ENCODE measurements around the gene BHMT2.

The BHMT2 gene

GRCh38 chr5:79091064-79091463 is 21.5 kb downstream of the BHMT2 start:
- DNase-seq = no peak
- Mint-ChIP-seq H3K9me3 (no peaks in the 10 kb centered on the region), H3K4me1 (no peaks in the 10 kb centered on the region), H3K27me3 (no peaks in the 10 kb centered on the region), H3K27ac (no peak overlapping the region), H3K4me3 (no peak overlapping the region)
- no peak for ATAC-seq

- Mint-ChIP-seq H3K27ac (no peak overlapping the region), H3K4me3 (no peak overlapping the region), H3K27me3 (peaks cover 2% of the 10 kb centered on the region), H3K9me3 (no peaks in the 10 kb centered on the region), H3K4me1 (no peaks in the 10 kb centered on the region)
- ATAC-seq (no peak), DNase-seq (no peak)
These were observed 24.2 kb downstream of the BHMT2 start for GRCh38 chr5:79093762-79094161.

- Mint-ChIP-seq H3K4me3 (no peak overlapping the region), H3K9me3 (peaks cover 0 to 5% of the 10 kb centered on the region in 2 donors), H3K4me1 (no peaks in the 10 kb centered on the region), H3K27ac (no peak overlapping the region), H3K27me3 (peaks cover 59% of the 10 kb centered on the region)
- ATAC-seq (no peak), DNase-seq (no peak)
These were observed 36.3 kb downstream of the BHMT2 start for GRCh38 chr5:79105868-79106267.

DNA sequence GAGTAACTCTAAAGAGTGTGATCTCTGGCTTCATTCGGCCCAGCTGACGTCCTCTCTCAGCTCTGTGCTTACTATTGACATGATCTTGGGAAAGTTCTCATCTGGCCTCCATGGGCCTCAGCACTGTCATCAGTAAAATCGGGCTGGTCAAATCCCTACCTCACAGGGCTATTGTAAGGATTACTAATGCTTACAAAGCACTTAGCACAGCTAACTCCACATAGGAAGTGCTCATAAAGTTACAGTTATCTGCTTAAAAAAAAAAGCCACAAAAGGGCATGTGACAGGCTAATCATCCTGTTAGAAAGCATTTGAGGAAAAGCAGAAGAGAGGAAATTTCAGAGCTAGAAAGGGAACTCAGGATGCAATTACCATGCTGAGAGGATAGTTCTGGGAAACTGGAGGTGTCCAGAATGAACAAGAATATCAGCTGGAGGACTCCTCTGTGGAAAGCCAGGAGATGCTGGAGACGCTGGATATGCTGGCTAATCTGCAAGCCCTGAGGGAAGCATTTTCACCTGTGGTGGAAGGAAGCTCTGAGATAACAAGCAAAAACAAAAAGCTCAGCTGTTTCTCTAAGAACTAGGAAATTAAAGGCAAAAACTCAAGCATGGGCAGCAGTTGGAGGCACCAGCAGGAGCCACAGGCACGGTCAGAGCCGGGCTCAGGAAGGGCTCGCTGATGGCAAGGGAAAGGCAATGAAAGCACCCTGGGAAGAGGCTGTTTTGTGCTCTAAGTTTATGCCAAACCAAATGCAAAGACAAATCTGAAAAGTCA is 37.6 kb downstream of the BHMT2 start:
- DNase-seq (no peak), ATAC-seq (no peak)
- Mint-ChIP-seq H3K4me1 (peaks cover 8% of the 10 kb centered on the region), H3K9me3 (no peaks in the 10 kb centered on the region), H3K4me3 (no peak overlapping the region), H3K27ac (no peak overlapping the region), H3K27me3 (peaks cover 69% of the 10 kb centered on the region)

- Mint-ChIP-seq H3K9me3 (no peaks in the 10 kb centered on the region), H3K27ac (no peak overlapping the region), H3K27me3 (peaks cover 74% of the 10 kb centered on the region), H3K4me1 (peaks cover 10% of the 10 kb centered on the region), H3K4me3 (no peak overlapping the region)
- DNase-seq = no peak
- ATAC-seq = no peak
These were observed 38.5 kb downstream of the BHMT2 start for GRCh38 chr5:79108086-79108485.

GRCh38 chr5:79108792-79109191 is 39.2 kb downstream of the BHMT2 start:
- H3K4me1 Mint-ChIP-seq = peaks cover 10% of the 10 kb centered on the region
- ATAC-seq (no peak), DNase-seq (no peak)
- H3K27me3 Mint-ChIP-seq = peaks cover 76% of the 10 kb centered on the region
- no peak overlapping the region for H3K27ac Mint-ChIP-seq
- H3K9me3 Mint-ChIP-seq = no peaks in the 10 kb centered on the region
- no peak overlapping the region for H3K4me3 Mint-ChIP-seq

- Mint-ChIP-seq H3K9me3 (no peaks in the 10 kb centered on the region), H3K27ac (no peak overlapping the region), H3K4me3 (no peak overlapping the region), H3K27me3 (peaks cover 76% of the 10 kb centered on the region), H3K4me1 (peaks cover 10% of the 10 kb centered on the region)
- DNase-seq = peak in 1 of 2 donors; percentile 15
- ATAC-seq = peak; percentile 57
These were observed 40.2 kb downstream of the BHMT2 start for GRCh38 chr5:79109527-79110492.

DNA sequence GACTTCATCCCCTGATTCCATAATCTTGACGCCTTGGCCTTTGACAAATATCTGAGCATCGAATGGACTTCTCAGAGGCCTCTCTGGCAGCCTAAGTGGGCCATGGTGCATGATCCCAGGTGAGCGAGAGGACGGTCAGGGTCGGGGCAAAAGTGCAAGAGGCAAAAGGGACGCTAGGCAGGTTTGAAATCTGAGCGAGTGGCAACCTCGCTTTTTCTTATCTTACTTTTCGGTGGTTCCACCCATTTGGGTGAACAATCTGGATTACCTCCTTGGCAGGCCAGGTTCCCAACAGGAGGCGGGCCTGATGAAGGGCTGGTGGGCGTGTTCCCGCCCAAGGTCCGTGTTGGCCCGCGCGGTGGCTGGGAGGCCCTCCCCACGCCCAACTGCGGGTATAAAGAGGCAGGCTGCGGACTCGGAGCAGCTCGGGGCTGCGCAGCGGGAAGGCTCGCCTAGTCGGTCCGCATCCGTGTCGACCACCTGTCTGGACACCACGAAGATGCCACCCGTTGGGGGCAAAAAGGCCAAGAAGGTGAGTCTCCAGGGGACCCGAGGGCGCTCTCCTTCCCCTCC is 41.9 kb downstream of the BHMT2 start, which contains the start of gene BHMT:
Gene BHMT, plus strand, starts transcription at position 423 of the 573 bp plus-strand sequence. Its CDS starts 77 bp downstream, at position 500.
- Mint-ChIP-seq H3K9me3 (no peaks in the 10 kb centered on the region), H3K27me3 (peaks cover 64% of the 10 kb centered on the region), H3K4me3 (peak within 1 kb of the TSS in 1 of 2 donors; percentile 43), H3K4me1 (peaks cover 10% of the 10 kb centered on the region), H3K27ac (no peak within 1 kb of the TSS)
- ATAC-seq (no peak), DNase-seq (no peak)

GRCh38 chr5:79111960-79112702 is 42.6 kb downstream of the BHMT2 start:
- Mint-ChIP-seq H3K4me1 (peaks cover 10% of the 10 kb centered on the region), H3K27me3 (peaks cover 57% of the 10 kb centered on the region), H3K27ac (no peak overlapping the region), H3K4me3 (peak overlapping the region in 1 of 2 donors; percentile 43), H3K9me3 (no peaks in the 10 kb centered on the region)
- DNase-seq (no peak), ATAC-seq (peak; percentile 40)

DNA sequence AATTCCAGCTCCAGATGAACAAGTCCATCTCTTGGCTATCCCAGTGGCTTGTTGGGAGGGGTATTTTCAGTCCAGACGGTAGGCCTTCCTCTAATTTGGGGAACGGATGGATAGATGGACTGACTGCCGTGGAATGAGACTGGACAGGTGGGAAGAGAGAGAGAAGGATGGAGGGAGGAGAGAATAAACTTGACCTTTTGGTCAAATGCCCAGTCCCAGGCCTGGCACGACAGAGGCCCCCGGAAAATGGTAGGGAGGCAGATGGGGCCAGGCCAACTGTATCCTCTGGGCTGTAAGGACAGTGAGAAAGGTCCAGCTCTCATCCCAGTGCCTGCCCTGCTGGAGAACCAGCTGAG is 43.1 kb downstream of the BHMT2 start:
- DNase-seq (no peak), ATAC-seq (no peak)
- no peak overlapping the region for H3K27ac Mint-ChIP-seq
- H3K4me1 Mint-ChIP-seq = peaks cover 10% of the 10 kb centered on the region
- H3K4me3 Mint-ChIP-seq = no peak overlapping the region
- peaks cover 52% of the 10 kb centered on the region for H3K27me3 Mint-ChIP-seq
- H3K9me3 Mint-ChIP-seq = no peaks in the 10 kb centered on the region

- H3K9me3 Mint-ChIP-seq = no peaks in the 10 kb centered on the region
- no peaks in the 10 kb centered on the region for H3K27me3 Mint-ChIP-seq
- DNase-seq = no peak
These were observed 49.9 kb downstream of the BHMT2 start for GRCh38 chr5:79119486-79119885.

DNA sequence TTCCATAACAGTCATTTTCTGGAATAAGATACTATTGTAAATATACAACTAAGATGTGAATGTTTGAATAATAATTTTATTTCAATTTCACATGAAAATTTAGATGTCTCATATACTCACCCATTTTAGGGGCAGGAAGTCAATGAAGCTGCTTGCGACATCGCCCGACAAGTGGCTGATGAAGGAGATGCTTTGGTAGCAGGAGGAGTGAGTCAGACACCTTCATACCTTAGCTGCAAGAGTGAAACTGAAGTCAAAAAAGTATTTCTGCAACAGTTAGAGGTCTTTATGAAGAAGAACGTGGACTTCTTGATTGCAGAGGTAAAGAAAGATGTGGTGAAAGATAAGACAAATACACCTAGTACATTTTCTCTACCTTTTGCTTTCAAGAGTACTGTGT is 50.7 kb downstream of the BHMT2 start:
- ATAC-seq (no peak), DNase-seq (no peak)
- Mint-ChIP-seq H3K4me3 (no peak overlapping the region), H3K27ac (no peak overlapping the region), H3K9me3 (no peaks in the 10 kb centered on the region), H3K4me1 (no peaks in the 10 kb centered on the region), H3K27me3 (no peaks in the 10 kb centered on the region)

More at GRCh38 chr5:79119486-79119885, 49.9 kb downstream of the BHMT2 start:
- Mint-ChIP-seq H3K27ac (no peak overlapping the region), H3K4me1 (no peaks in the 10 kb centered on the region), H3K4me3 (no peak overlapping the region)
- no peak for ATAC-seq

GRCh38 chr5:79122973-79123372 is 53.4 kb downstream of the BHMT2 start:
- Mint-ChIP-seq H3K4me3 (no peak overlapping the region), H3K27ac (no peak overlapping the region), H3K27me3 (no peaks in the 10 kb centered on the region), H3K4me1 (no peaks in the 10 kb centered on the region), H3K9me3 (no peaks in the 10 kb centered on the region)
- DNase-seq = no peak
- no peak for ATAC-seq

- no peaks in the 10 kb centered on the region for H3K9me3 Mint-ChIP-seq
- no peaks in the 10 kb centered on the region for H3K27me3 Mint-ChIP-seq
- DNase-seq = no peak
- no peak overlapping the region for H3K27ac Mint-ChIP-seq
- no peaks in the 10 kb centered on the region for H3K4me1 Mint-ChIP-seq
- no peak overlapping the region for H3K4me3 Mint-ChIP-seq
- no peak for ATAC-seq
These were observed 55.0 kb downstream of the BHMT2 start for GRCh38 chr5:79124607-79125006.

- H3K9me3 Mint-ChIP-seq = no peaks in the 10 kb centered on the region
- no peak overlapping the region for H3K4me3 Mint-ChIP-seq
- peak overlapping the region in 1 of 2 donors; percentile 59 for H3K27ac Mint-ChIP-seq
- DNase-seq = no peak
- no peak for ATAC-seq
- H3K27me3 Mint-ChIP-seq = no peaks in the 10 kb centered on the region
- H3K4me1 Mint-ChIP-seq = peaks cover 23% of the 10 kb centered on the region
These were observed 61.2 kb downstream of the BHMT2 start for GRCh38 chr5:79130781-79131180.
